ENCODE results near the gene PTGR3. TPM values are rescaled to one million over a fixed set of nuclear protein-coding genes. Genes with fewer than 3 reads are reported as not detected.

PTGR3 gene
- total RNA-seq, 1 donor from 2014 or later, result 8.9 TPM

DNA sequence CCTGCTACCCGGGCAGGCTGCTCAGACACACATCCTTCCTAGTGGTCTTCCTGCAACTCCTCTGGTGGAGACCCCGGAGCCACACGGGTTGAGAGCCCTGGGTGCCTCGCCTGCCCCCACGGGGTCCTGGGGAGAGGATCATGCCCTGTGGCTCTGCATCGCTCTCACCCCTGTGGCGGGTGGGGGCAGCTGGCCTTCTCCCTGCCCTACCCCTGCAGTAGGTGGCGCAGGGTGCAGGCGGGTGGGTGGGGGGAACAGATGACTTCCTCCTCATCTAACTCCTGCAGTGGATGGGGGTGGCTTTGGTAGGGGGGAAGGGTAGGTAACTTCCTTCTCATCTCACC, 40.2 kb upstream of the PTGR3 start:
- DNase-seq (ENCODE audit: low spot score), result no peak
- no peak overlapping the region for H3K27ac Mint-ChIP-seq (ENCODE audit: unreplicated experiment)
- peaks cover 38% of the 10 kb centered on the region for H3K4me1 Mint-ChIP-seq (ENCODE audit: low read depth)
- no peaks in the 10 kb centered on the region for H3K9me3 Mint-ChIP-seq (ENCODE audit: low read depth)
- TF ChIP-seq, protein P1, sequence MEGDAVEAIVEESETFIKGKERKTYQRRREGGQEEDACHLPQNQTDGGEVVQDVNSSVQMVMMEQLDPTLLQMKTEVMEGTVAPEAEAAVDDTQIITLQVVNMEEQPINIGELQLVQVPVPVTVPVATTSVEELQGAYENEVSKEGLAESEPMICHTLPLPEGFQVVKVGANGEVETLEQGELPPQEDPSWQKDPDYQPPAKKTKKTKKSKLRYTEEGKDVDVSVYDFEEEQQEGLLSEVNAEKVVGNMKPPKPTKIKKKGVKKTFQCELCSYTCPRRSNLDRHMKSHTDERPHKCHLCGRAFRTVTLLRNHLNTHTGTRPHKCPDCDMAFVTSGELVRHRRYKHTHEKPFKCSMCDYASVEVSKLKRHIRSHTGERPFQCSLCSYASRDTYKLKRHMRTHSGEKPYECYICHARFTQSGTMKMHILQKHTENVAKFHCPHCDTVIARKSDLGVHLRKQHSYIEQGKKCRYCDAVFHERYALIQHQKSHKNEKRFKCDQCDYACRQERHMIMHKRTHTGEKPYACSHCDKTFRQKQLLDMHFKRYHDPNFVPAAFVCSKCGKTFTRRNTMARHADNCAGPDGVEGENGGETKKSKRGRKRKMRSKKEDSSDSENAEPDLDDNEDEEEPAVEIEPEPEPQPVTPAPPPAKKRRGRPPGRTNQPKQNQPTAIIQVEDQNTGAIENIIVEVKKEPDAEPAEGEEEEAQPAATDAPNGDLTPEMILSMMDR (IDR thresholded peaks at IDR 0.05), result no peak
- H3K4me3 Mint-ChIP-seq (ENCODE audit: unreplicated experiment), result no peak overlapping the region
- no peaks in the 10 kb centered on the region for H3K36me3 Mint-ChIP-seq (ENCODE audit: low read depth)
- H3K27me3 Mint-ChIP-seq (ENCODE audit: low read depth), result no peaks in the 10 kb centered on the region

DNA sequence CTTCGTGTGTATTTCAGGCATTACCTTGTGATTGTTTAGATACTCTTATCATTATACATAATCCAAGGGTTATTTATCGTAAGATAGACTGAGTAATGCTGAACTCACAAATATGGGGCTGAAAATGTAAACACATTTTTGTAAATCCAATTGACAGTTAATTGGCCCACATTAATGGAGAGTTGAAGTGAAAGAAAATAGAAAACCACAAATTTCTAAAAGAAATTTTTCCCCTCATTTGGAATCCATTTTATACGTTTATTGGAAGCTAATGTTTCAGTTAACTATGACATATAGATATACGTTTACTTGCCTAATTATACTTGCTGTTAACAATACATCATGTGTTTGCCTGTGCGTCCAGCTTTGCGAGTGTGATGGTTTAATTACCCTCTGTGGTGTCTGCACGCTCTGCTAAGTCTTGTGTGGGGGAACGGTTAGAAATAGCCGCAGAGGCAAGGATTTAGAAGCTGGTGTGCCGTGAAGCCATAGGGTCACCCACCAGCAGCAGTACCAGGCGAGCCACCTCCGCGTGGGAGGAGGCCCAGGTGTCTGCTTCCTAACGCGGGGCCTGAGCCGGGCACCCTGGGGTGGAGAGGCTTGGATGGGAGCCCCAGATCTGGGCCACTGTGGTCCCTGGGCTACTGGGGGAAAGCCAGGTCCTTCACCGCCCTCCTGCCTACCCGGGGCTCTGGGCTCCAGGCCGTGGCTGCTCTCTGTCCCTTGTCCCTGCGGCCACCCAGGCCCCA, 39.7 kb upstream of the PTGR3 start:
- no peaks in the 10 kb centered on the region for H3K27me3 Mint-ChIP-seq (ENCODE audit: low read depth)
- no peaks in the 10 kb centered on the region for H3K36me3 Mint-ChIP-seq (ENCODE audit: low read depth)
- no peak overlapping the region for H3K27ac Mint-ChIP-seq (ENCODE audit: unreplicated experiment)
- H3K4me3 Mint-ChIP-seq (ENCODE audit: unreplicated experiment), result peak overlapping the region; percentile 75
- H3K4me1 Mint-ChIP-seq (ENCODE audit: low read depth), result peaks cover 38% of the 10 kb centered on the region
- no peaks in the 10 kb centered on the region for H3K9me3 Mint-ChIP-seq (ENCODE audit: low read depth)
- no peak for DNase-seq (ENCODE audit: low spot score)
- TF ChIP-seq, protein P1 (IDR thresholded peaks at IDR 0.05), result no peak

DNA sequence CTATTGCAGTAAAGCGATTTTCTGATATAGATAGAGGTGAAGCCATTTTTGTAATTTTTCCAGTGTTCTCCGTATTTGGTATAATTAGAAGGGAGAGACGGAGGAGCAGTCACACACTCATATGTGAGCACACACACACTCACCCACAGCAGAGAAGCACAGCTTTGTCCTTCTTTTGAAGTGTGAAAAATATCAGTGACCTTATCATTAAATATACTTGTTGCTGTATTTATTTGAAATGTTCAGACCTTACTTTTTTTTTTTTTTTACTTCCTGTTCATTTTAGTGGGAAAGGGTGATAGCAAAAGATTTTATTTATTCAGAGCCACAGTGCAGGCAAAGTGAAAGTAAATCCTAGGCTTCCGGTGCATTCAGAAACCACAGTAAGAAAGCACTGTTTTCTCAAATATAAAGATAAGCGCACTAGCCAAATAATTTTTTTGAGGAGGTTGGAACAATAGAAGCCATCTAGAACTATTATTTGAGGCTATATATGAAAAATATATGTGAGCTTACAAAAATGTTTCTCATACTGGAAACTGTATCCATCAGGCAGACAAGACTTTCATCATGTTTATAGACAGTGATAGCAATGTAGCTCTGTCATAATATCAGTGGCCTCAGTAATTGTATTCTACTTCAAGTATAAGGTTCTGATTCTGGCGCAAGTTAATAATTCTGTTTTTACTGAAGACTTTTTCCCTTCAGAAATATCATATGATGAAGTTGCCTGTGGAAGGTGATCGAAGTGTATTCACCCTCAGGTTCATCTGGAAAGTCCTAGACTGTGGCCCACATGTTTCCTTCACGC, 38.9 kb upstream of the PTGR3 start:
- no peaks in the 10 kb centered on the region for H3K9me3 Mint-ChIP-seq (ENCODE audit: low read depth)
- no peaks in the 10 kb centered on the region for H3K27me3 Mint-ChIP-seq (ENCODE audit: low read depth)
- H3K4me1 Mint-ChIP-seq (ENCODE audit: low read depth), result peaks cover 33% of the 10 kb centered on the region
- TF ChIP-seq, protein P1 (IDR thresholded peaks at IDR 0.05), result no peak
- no peak for DNase-seq (ENCODE audit: low spot score)
- peak overlapping the region; percentile 75 for H3K4me3 Mint-ChIP-seq (ENCODE audit: unreplicated experiment)
- peak overlapping the region; percentile 86 for H3K27ac Mint-ChIP-seq (ENCODE audit: unreplicated experiment)
- no peaks in the 10 kb centered on the region for H3K36me3 Mint-ChIP-seq (ENCODE audit: low read depth)

DNA sequence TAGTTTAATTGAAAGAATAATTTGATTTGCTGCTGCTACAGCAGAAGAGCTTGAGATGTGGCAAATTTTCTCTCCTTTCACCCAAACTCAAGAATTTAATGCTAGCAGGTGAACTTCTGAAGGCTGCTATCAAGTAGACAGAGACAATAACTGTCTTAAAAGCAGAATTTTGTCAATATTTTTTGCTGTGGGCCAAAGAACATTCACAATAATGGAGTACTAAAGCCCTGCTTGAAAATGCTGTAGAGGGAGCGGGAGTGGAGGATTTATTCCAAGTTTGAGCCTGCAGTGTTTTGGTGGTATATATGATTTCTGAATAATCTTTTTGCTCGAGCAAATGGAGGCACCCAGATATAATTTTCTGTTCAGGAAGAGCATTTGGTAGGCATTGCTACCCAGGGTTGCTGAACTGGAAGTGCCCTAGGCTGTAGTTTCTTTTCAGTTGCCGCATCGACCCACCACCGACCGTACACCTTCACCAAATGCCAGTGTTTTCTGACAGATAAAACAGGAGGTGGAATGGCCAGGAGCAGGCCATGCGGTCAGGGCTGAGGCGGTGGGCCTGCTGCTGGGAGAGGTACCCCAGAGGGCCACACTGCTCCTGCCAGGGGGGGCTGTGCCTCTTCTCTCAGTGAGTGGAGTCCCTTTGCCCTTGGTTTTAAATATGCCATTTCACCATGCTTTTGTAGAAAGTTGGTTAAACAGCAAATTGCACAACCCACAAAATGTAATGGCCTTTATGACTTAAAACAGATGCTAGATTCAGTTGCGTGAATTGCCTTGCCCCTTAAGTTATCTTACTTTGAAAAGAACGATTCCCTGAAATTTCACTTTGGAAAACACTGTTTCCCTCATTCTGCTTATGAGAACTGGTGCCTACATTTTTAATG, 38.0 kb upstream of the PTGR3 start:
- H3K36me3 Mint-ChIP-seq (ENCODE audit: low read depth), result no peaks in the 10 kb centered on the region
- TF ChIP-seq, protein P1 (IDR thresholded peaks at IDR 0.05), result no peak
- peak overlapping the region; percentile 75 for H3K4me3 Mint-ChIP-seq (ENCODE audit: unreplicated experiment)
- H3K4me1 Mint-ChIP-seq (ENCODE audit: low read depth), result peaks cover 28% of the 10 kb centered on the region
- H3K27me3 Mint-ChIP-seq (ENCODE audit: low read depth), result no peaks in the 10 kb centered on the region
- no peak for DNase-seq (ENCODE audit: low spot score)
- peak overlapping the region; percentile 86 for H3K27ac Mint-ChIP-seq (ENCODE audit: unreplicated experiment)
- no peaks in the 10 kb centered on the region for H3K9me3 Mint-ChIP-seq (ENCODE audit: low read depth)

Data from chondrocyte (in vitro differentiated cells).